GM23248 (cell line): ENCODE results near the gene C2CD2L. TPM values are rescaled to one million over a fixed set of nuclear protein-coding genes. Genes with fewer than 3 reads are reported as not detected.

Experiments
- DNase-seq: peaks from one replicate; pipeline ENCODE4 v3.0.0-alpha.2; 2015
- H2AFZ ChIP-seq: fragments of 200-600 bp; sonication (generic); 2 replicates; pipeline ENCODE4 v1.6.1; 2016; ENCODE audit warnings: antibody characterized with exemption
- H3F3A ChIP-seq: fragments of 200-600 bp; sonication (generic); 2 replicates; pipeline ENCODE4 v1.6.1; 2016; ENCODE audit warnings: mild to moderate bottlenecking, antibody characterized with exemption, mixed run types; ENCODE audit not compliant: insufficient read depth
- H3K27ac ChIP-seq: fragments of 200-600 bp; sonication (generic); 2 replicates; pipeline ENCODE4 v1.5.1; 2016; ENCODE audit warnings: mild to moderate bottlenecking
- H3K27me3 ChIP-seq: fragments of 200-600 bp; sonication (generic); replicated peaks from 2 replicates; pipeline ENCODE4 v1.6.1; 2016; ENCODE audit warnings: mild to moderate bottlenecking; ENCODE audit not compliant: insufficient read depth
- H3K36me3 ChIP-seq: fragments of 200-600 bp; sonication (generic); 2 replicates; pipeline ENCODE4 v1.6.1; 2016; ENCODE audit warnings: low read depth, mild to moderate bottlenecking
- H3K4me1 ChIP-seq: fragments of 200-600 bp; sonication (generic); 2 replicates; pipeline ENCODE4 v1.6.1; 2016; ENCODE audit warnings: mild to moderate bottlenecking; ENCODE audit not compliant: insufficient read depth
- H3K4me2 ChIP-seq: fragments of 200-600 bp; sonication (generic); one replicate; pipeline ENCODE4 v1.6.1; 2016; ENCODE audit warnings: mild to moderate bottlenecking; ENCODE audit not compliant: unreplicated experiment
- H3K4me3 ChIP-seq: fragments of 200-600 bp; sonication (generic); 2 replicates; pipeline ENCODE4 v1.5.1; 2016; ENCODE audit warnings: mild to moderate bottlenecking
- H3K79me2 ChIP-seq: fragments of 200-600 bp; sonication (generic); 2 replicates; pipeline ENCODE4 v1.6.1; 2016; ENCODE audit warnings: mild to moderate bottlenecking; ENCODE audit not compliant: insufficient read depth
- H3K9ac ChIP-seq: fragments of 200-600 bp; sonication (generic); 2 replicates; pipeline ENCODE4 v1.6.1; 2016; ENCODE audit warnings: mild to moderate bottlenecking
- H3K9me2 ChIP-seq: fragments of 200-600 bp; sonication (generic); 2 replicates; pipeline ENCODE4 v1.6.1; 2016; ENCODE audit warnings: mixed run types, mild to moderate bottlenecking, moderate library complexity; ENCODE audit not compliant: insufficient read depth
- H3K9me3 ChIP-seq: fragments of 200-600 bp; sonication (generic); one replicate; pipeline ENCODE4 v1.6.1; 2017; ENCODE audit warnings: low read depth
- H4K20me1 ChIP-seq: fragments of 200-600 bp; sonication (generic); 2 replicates; pipeline ENCODE4 v1.6.0; 2016; ENCODE audit not compliant: insufficient read depth
- EZH2 ChIP-seq: fragments of 200-600 bp; sonication (generic); IDR thresholded peaks from 2 replicates; pipeline ENCODE4 v1.6.1; 2018; ENCODE audit warnings: antibody characterized with exemption, mild to moderate bottlenecking; ENCODE audit not compliant: insufficient read depth, poor library complexity, severe bottlenecking
- EZH2phosphoT487 ChIP-seq: fragments of 200-600 bp; sonication (generic); IDR thresholded peaks from 2 replicates; pipeline ENCODE4 v1.6.1; 2018; ENCODE audit warnings: antibody characterized with exemption, moderate library complexity, mild to moderate bottlenecking, low read depth; ENCODE audit not compliant: insufficient read depth
- WGBS, 2 experiments: methylation state at CpG; one replicate each; pipeline ENCODE4 v1.1.6; 2015 to 2017; ENCODE audit warnings: low lambda C conversion rate in 2 of 2, low coverage in 1 of 2; ENCODE audit errors: missing lambda C conversion rate in 2 of 2; 5-methylcytosine and 5-hydroxymethylcytosine counted together
- in situ Hi-C: fragments of 300-500 bp; cut with MboI; formaldehyde crosslinking; loops from 2 replicates; pipeline ENCODE4 v1.15.0; 2020
- polyA plus RNA-seq: library from polyadenylated mRNA; unstranded; fragments of >200 nt; fragmentation: Nextera tagmentation; extraction: Ambion mirVana; gene quantifications from 2 replicates; pipeline ENCODE4 v1.2.1, GENCODE V29; 2016
- total RNA-seq: library from RNA; depleted of rRNA; stranded (reverse); fragments of >200 nt; shearing (Covaris generic); gene quantifications from 2 replicates; pipeline ENCODE4 v1.2.3, GENCODE V29; 2014

The C2CD2L gene
- total and polyA plus RNA-seq, 2 experiments from 2014 or later = 2.6 to 4.1 TPM

DNA sequence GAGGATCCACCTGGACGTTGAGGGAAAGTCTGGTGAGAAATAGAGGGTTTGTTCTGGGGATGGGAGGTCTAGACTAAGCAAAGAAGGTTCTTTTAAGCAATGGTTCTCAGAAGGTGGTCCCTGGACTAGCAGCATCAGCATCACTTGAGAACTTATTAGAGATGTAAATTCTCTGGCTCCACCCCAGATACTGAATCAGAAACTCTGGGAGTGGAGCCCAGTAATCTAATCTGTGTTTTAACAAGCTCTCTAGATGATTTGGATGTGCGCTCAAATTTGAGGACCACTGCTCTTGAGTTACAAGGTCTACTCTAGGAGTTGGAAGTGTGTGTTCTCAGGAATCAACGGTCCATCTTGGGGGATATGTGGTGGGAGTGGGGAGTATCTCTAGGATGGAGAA, 38.4 kb downstream of the C2CD2L start:
- no peak overlapping the region for H3K27ac ChIP-seq

DNA sequence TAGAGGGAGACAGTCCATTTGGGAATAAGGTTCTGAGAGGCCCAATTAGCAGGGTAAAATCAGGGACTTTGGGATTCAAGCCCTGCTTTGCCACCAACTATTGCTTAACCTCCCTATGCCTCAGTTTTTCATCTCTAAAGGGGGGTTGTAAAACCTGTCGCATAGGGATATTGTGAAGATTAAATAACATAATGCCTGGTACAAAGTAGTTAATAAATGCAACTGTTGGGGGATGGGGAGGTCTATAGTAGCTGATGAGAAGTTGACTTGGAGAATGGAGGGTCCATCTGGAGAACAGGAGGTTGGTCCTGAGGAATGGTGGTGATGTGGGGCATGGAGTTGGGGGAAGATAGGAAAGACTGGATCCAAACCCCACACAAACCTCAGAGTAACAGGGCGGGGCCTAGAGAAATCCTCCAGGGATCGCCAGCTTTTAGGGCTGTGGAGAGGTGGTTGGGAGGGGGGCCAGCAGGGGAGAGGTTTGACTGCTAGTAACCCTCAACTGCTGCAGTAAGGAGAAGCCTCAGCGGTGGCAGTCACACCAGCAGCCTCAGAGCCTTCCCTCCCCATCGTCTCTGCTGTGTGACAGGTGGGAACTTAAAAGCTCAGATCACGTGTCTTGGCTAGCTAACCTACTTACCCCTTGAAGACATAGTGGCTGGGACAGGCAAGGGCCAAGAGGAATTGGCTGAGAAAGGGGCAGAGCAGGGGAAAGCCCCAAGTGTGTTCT, 40.6 kb downstream of the C2CD2L start:
- Histone ChIP-seq H3K27ac (no peak overlapping the region), H3K9me3 (no peaks in the 10 kb centered on the region), H3F3A (no peaks in the 10 kb centered on the region), H3K79me2 (no peaks in the 10 kb centered on the region), H3K4me2 (no peak overlapping the region), H3K36me3 (no peaks in the 10 kb centered on the region), H4K20me1 (no peaks in the 10 kb centered on the region), H3K4me1 (no peaks in the 10 kb centered on the region), H3K9ac (no peak overlapping the region), H3K27me3 (peaks cover 32% of the 10 kb centered on the region; the same call in 1 of the 2 replicates), H2AFZ (no peak overlapping the region), H3K9me2 (no peaks in the 10 kb centered on the region), H3K4me3 (no peak overlapping the region)
- in situ Hi-C loops = no loop called here
- DNase-seq = no peak
- 37 to 49% methylated on average over 6 of the region's 6 CpGs for WGBS, 2 experiments
- TF ChIP-seq EZH2 (no peak), EZH2phosphoT487 (no peak)

More for the DNA sequence above, 38.4 kb downstream of the C2CD2L start:
- H3F3A ChIP-seq = no peaks in the 10 kb centered on the region
- no peak overlapping the region for H3K4me2 ChIP-seq
- H3K9ac ChIP-seq = no peak overlapping the region
- H2AFZ ChIP-seq = no peak overlapping the region
- H3K27me3 ChIP-seq = peaks cover 16% of the 10 kb centered on the region; the same call in 1 of the 2 replicates
- H3K4me1 ChIP-seq = no peaks in the 10 kb centered on the region
- 53 to 55% methylated on average over 3 of the region's 3 CpGs for WGBS, 2 experiments
- H4K20me1 ChIP-seq = no peaks in the 10 kb centered on the region
- in situ Hi-C loops = no loop called here
- H3K79me2 ChIP-seq = no peaks in the 10 kb centered on the region
- TF ChIP-seq EZH2phosphoT487 (no peak), EZH2 (no peak)
- H3K9me2 ChIP-seq = no peaks in the 10 kb centered on the region
- no peaks in the 10 kb centered on the region for H3K9me3 ChIP-seq
- no peak overlapping the region for H3K4me3 ChIP-seq
- DNase-seq = no peak
- H3K36me3 ChIP-seq = no peaks in the 10 kb centered on the region

DNA sequence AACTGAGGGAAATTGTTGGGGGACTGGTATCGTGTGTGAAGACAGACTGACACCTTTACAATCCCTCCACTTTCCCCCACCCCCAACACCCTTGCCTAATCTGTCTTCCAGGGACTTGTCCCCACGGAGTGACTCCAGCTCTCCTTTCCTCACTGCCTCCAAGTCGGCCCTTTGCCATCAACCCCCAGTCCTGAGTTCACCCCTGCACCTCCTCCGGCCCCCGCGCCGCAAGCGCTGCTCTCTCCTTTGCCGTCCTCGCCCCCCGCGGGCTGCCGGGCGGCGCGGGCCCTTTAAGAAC, 41.5 kb downstream of the C2CD2L start:
- H3K9me2 ChIP-seq = no peaks in the 10 kb centered on the region
- no peaks in the 10 kb centered on the region for H3K4me1 ChIP-seq
- no peaks in the 10 kb centered on the region for H3K9me3 ChIP-seq
- WGBS, 2 experiments = 1 to 4% methylated on average over 7 to 16 of the region's 16 CpGs
- peaks cover 40% of the 10 kb centered on the region; the same call in 1 of the 2 replicates for H3K27me3 ChIP-seq
- no peaks in the 10 kb centered on the region for H3F3A ChIP-seq
- TF ChIP-seq EZH2phosphoT487 = no peak
- no peak for TF ChIP-seq EZH2
- H3K79me2 ChIP-seq = no peaks in the 10 kb centered on the region
- peak overlapping the region; percentile 87 for H2AFZ ChIP-seq
- peak overlapping the region; percentile 84 for H3K4me2 ChIP-seq
- no peak overlapping the region for H3K27ac ChIP-seq
- no peak for DNase-seq
- H4K20me1 ChIP-seq = no peaks in the 10 kb centered on the region
- in situ Hi-C loops = no loop called here
- peak overlapping the region; percentile 33; the same call in 1 of the 2 replicates for H3K9ac ChIP-seq
- no peaks in the 10 kb centered on the region for H3K36me3 ChIP-seq
- peak overlapping the region; percentile 71 for H3K4me3 ChIP-seq

DNA sequence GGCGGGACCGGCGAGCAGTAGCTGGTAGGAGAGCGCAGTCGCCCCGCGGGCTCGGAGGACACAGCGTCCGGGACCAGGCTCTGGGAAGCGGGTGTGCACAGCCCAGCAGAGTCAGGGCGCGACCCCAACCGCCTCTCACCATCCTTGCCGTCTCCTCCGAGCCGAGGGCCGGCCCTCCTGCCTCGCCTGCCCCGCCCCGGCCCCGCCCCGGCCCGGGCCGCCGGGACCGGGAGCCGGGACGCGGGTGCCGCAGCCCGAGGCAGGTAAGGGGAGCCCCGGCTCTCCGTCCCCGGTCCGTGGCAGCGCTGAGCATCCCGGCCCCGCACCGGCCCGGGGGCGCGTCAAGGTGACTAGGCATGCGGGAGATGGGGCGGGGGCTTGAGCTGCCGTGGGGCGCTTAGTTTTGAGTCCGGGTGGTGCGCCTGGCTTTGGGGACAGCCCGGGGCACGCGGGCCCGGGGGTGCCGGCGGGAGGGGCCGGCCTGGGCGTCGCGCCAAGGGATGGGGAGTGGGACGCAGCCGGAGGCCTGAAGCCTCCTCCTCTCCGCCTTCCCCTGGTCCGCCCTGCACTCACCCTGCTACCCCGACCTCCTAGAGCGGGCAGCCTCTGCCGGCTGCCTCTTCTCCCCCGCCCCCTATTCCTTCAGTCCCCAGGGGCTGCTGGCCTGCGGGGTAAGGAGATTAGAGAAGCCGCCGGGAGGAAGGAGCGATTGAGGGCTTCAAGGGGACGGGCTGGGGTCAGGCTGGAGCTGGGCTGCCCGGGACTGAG, 42.1 kb downstream of the C2CD2L start, which contains the start of gene ABCG4:
TSS of gene ABCG4 (plus strand) at position 35 of the 768 bp plus-strand sequence. CDS start 914 bp downstream, outside the sequence.
- Histone ChIP-seq H3K9me2 (no peaks in the 10 kb centered on the region), H3K36me3 (no peaks in the 10 kb centered on the region), H3K27ac (no peak within 1 kb of the TSS), H3K4me2 (peak within 1 kb of the TSS; percentile 84), H2AFZ (peak within 1 kb of the TSS; percentile 87), H3K4me3 (peak within 1 kb of the TSS; percentile 71), H4K20me1 (no peaks in the 10 kb centered on the region), H3K79me2 (no peaks in the 10 kb centered on the region), H3K27me3 (peaks cover 42% of the 10 kb centered on the region; the same call in 1 of the 2 replicates), H3F3A (no peaks in the 10 kb centered on the region), H3K9ac (peak within 1 kb of the TSS; percentile 33; the same call in 1 of the 2 replicates), H3K9me3 (no peaks in the 10 kb centered on the region), H3K4me1 (no peaks in the 10 kb centered on the region)
- in situ Hi-C loops = no loop called here
- WGBS, 2 experiments = 3 to 8% methylated on average over 9 to 20 of the region's 73 CpGs
- TF ChIP-seq EZH2 = no peak
- TF ChIP-seq EZH2phosphoT487 = no peak
- peak; percentile 49 for DNase-seq
